Prostate gland (tissue), 2 donors: ENCODE results near the gene HTRA2.

ENCODE experiments used
- POLR2A ChIP-seq: fragments of 450-650 bp; IDR thresholded peaks from one replicate; pipeline ENCODE4 v1.6.1; 2016; ENCODE audit warnings: antibody characterized with exemption, mild to moderate bottlenecking
- TF ChIP-seq, protein P1 (sequence below), 4 experiments: fragments of 200-600 bp in 2 of 4; fragments of 450-650 bp in 2 of 4; sonication (generic) in 2 of 4; IDR thresholded peaks; 1 replicate in 3 of 4; 2 replicates in 1 of 4; pipeline ENCODE4 v1.5.1; 2016 to 2019; ENCODE audit warnings: antibody characterized with exemption in 4 of 4, mild to moderate bottlenecking in 2 of 4, moderate library complexity in 2 of 4

DNA sequence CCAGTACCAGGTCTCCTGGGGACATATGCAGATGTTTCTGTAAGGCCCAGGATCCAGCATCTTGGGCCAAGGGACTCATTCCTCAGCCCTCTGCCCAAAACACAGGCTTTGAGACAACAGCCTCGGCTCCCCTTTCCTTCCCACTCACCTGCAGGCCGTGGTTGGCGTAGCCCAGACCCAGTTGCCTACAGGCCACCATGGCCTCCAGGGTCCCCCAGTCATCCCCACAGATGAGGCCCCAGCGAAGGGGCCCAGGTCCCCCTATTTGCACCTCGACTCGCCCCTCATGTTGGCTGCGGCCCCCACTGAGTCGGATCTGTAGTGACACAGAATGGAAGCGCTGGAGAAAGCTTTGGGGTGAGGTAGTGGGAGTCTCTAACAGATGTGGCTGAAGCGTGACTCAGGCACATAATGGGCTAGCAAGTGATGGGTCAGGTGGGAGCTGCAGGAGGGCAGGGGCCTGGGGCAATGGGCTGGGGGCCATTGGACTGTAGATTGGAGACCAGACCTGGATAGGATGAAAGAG lies 5.8 kb downstream of the HTRA2 start:
- TF ChIP-seq, protein P1, sequence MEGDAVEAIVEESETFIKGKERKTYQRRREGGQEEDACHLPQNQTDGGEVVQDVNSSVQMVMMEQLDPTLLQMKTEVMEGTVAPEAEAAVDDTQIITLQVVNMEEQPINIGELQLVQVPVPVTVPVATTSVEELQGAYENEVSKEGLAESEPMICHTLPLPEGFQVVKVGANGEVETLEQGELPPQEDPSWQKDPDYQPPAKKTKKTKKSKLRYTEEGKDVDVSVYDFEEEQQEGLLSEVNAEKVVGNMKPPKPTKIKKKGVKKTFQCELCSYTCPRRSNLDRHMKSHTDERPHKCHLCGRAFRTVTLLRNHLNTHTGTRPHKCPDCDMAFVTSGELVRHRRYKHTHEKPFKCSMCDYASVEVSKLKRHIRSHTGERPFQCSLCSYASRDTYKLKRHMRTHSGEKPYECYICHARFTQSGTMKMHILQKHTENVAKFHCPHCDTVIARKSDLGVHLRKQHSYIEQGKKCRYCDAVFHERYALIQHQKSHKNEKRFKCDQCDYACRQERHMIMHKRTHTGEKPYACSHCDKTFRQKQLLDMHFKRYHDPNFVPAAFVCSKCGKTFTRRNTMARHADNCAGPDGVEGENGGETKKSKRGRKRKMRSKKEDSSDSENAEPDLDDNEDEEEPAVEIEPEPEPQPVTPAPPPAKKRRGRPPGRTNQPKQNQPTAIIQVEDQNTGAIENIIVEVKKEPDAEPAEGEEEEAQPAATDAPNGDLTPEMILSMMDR (IDR thresholded peaks at IDR 0.05) = no peak
- TF ChIP-seq POLR2A = no peak
